Mucosa of descending colon (tissue), 3 donors: ENCODE results near the gene ANKS1B. TPM values are rescaled to one million over a fixed set of nuclear protein-coding genes. Genes with fewer than 3 reads are reported as not detected.

Experiments used
- ATAC-seq: fragments of 200-7000 bp; cut with Tn5 transposase; one replicate; pipeline ENCODE4 v1.9.1; 2020; ENCODE audit warnings: mild to moderate bottlenecking, moderate library complexity
- DNase-seq, 3 donors: peaks; one replicate each; pipeline ENCODE4 v3.0.0-alpha.2; 2020
- H3K36me3 ChIP-seq: fragments of 200-600 bp; one replicate; pipeline ENCODE4 v1.8.0; 2021; ENCODE audit warnings: low read depth, mild to moderate bottlenecking
- H3K4me1 ChIP-seq: fragments of 200-600 bp; one replicate; pipeline ENCODE4 v1.8.0; 2021; ENCODE audit warnings: low read depth, mild to moderate bottlenecking
- H3K4me3 ChIP-seq: fragments of 200-600 bp; one replicate; pipeline ENCODE4 v1.8.0; 2021; ENCODE audit warnings: mild to moderate bottlenecking
- H3K9me3 ChIP-seq: fragments of 200-600 bp; one replicate; pipeline ENCODE4 v1.8.0; 2021; ENCODE audit warnings: mild to moderate bottlenecking
- CTCF ChIP-seq: fragments of 200-600 bp; IDR thresholded peaks from one replicate; pipeline ENCODE4 v1.8.0; 2022; ENCODE audit warnings: antibody characterized with exemption, mild to moderate bottlenecking
- intact Hi-C, 2 donors: fragments of 100-400 bp; cut with DNase I in 1 of 2; cut with micrococcal nuclease in 1 of 2; formaldehyde crosslinking; loops; one replicate each; pipeline versions ENCODE4 v1.11.0 to v1.11.1; 2022; cut with DNase I, micrococcal nuclease
- total RNA-seq, 3 donors: library from RNA; stranded (reverse); fragmentation: NEBNext Ultra II Directional in 2 of 3; extraction: Animal tissue kit (Norgen Biotek cat#: 25700) in 2 of 3; gene quantifications; one replicate each; pipeline versions ENCODE4 v1.2.1 to v1.2.4, GENCODE V29; 2021 to 2023
- donor health status: DM: no; HTN: no; CAD: no; lungs with moderate emphysema.
- donor health status: DM: no; HTN: no; CAD: no.
- donor health status: DM: no; HTN: yes; CAD: no.

Gene ANKS1B
- total RNA-seq, 3 donors from 2014 or later = 1.1 to 22.2 (median 2.3) TPM

- TF ChIP-seq CTCF = no peak
- intact Hi-C loops = no loop called here
- DNase-seq (no peak), ATAC-seq (no peak)
- H3K4me3 ChIP-seq = no peak overlapping the region
- H3K36me3 ChIP-seq = no peaks in the 10 kb centered on the region
- H3K4me1 ChIP-seq = no peaks in the 10 kb centered on the region
- no peaks in the 10 kb centered on the region for H3K9me3 ChIP-seq
Observed at GRCh38 chr12:98819071-98819470, 1165.7 kb downstream of the ANKS1B start.

- DNase-seq = no peak
- intact Hi-C loops = no loop called here
- no peaks in the 10 kb centered on the region for H3K9me3 ChIP-seq
- no peaks in the 10 kb centered on the region for H3K4me1 ChIP-seq
- no peak for TF ChIP-seq CTCF
- no peak overlapping the region for H3K4me3 ChIP-seq
- ATAC-seq = no peak
- no peaks in the 10 kb centered on the region for H3K36me3 ChIP-seq
Observed at GRCh38 chr12:98818239-98818638, 1166.5 kb downstream of the ANKS1B start.

GRCh38 chr12:98817742-98818141, 1167.0 kb downstream of the ANKS1B start:
- no peaks in the 10 kb centered on the region for H3K36me3 ChIP-seq
- intact Hi-C loops = no loop called here
- DNase-seq (no peak), ATAC-seq (no peak)
- no peaks in the 10 kb centered on the region for H3K4me1 ChIP-seq
- no peak for TF ChIP-seq CTCF
- no peaks in the 10 kb centered on the region for H3K9me3 ChIP-seq
- no peak overlapping the region for H3K4me3 ChIP-seq

- H3K4me3 ChIP-seq = no peak overlapping the region
- DNase-seq = no peak
- no peak for TF ChIP-seq CTCF
- no peaks in the 10 kb centered on the region for H3K9me3 ChIP-seq
- H3K4me1 ChIP-seq = no peaks in the 10 kb centered on the region
- no peaks in the 10 kb centered on the region for H3K36me3 ChIP-seq
- intact Hi-C loops = no loop called here
- no peak for ATAC-seq
Observed at GRCh38 chr12:98816720-98817119, 1168.0 kb downstream of the ANKS1B start.

- DNase-seq = no peak
- Histone ChIP-seq H3K9me3 (no peaks in the 10 kb centered on the region), H3K4me3 (no peak overlapping the region), H3K4me1 (no peaks in the 10 kb centered on the region), H3K36me3 (no peaks in the 10 kb centered on the region)
- no peak for ATAC-seq
- intact Hi-C loops = no loop called here
- no peak for TF ChIP-seq CTCF
Observed at GRCh38 chr12:98814254-98814653, 1170.5 kb downstream of the ANKS1B start.

GRCh38 chr12:98812225-98812624, 1172.5 kb downstream of the ANKS1B start:
- no peak overlapping the region for H3K4me3 ChIP-seq
- H3K4me1 ChIP-seq = no peaks in the 10 kb centered on the region
- H3K36me3 ChIP-seq = no peaks in the 10 kb centered on the region
- no peak for ATAC-seq
- no peak for DNase-seq
- intact Hi-C loops = no loop called here
- no peak for TF ChIP-seq CTCF
- H3K9me3 ChIP-seq = no peaks in the 10 kb centered on the region
